Stimulated activated CD4-positive, alpha-beta T cell treated with anti-CD3 and anti-CD28 coated beads, TNF-alpha, amount 100 ng/mL, for 1 hour (primary cell): ENCODE data around the gene LSM4.

Experiments used
- DNase-seq, 3 donors: peaks; one replicate each; pipeline ENCODE4 v3.0.0-alpha.2; 2020; ENCODE audit warnings: low read depth in 3 of 3, low spot score in 1 of 3

LSM4 gene

DNA sequence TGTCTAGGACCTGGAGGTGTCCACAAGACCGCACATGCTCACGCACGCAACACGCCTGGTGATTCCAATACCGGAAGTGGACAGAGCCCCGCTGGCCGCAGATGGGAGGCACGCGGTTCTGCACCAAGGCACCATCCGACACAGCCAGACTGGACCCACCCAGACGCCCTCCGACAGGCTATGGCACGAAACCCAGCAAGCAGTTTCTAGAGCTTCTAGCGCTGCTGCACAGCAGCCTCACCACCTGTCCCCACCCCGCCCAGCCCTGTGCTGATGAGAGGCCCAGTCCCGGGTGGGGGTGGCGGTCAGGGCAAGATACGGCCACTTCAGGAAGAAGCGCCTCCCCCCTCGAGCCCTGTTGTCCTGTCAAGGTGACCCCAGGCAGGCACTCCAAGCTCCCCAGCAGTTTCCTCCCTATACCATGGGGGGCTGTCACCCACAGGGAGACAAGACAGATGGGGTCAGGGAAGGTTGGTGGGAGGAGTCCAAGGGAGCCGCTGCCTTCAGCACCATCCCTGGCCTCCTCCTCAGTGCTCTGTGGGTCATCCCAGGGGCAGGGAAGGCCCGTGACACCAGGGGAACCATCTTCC is 11.3 kb downstream of the LSM4 start:
- no peak for DNase-seq

DNA sequence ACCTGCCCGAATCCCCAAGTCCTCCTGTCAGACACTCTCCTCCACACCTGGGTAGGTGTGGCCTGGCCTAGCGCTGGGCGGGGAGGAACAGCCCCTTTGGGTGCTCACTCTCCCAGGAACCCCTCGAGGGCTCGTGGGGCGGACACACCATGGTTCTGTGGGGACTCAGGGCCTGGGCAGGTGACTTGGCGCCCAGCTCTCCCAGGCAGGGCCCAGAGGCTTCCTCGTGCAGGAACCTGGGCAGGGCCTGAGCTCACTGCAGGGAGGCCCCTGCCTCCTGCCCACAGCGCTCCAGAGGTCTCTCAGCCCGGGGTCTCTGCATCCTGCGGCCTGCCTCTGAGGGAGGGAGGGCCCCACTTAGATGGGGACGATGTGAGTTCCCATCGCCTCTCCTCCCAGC is 11.9 kb downstream of the LSM4 start:
- DNase-seq: no peak

DNA sequence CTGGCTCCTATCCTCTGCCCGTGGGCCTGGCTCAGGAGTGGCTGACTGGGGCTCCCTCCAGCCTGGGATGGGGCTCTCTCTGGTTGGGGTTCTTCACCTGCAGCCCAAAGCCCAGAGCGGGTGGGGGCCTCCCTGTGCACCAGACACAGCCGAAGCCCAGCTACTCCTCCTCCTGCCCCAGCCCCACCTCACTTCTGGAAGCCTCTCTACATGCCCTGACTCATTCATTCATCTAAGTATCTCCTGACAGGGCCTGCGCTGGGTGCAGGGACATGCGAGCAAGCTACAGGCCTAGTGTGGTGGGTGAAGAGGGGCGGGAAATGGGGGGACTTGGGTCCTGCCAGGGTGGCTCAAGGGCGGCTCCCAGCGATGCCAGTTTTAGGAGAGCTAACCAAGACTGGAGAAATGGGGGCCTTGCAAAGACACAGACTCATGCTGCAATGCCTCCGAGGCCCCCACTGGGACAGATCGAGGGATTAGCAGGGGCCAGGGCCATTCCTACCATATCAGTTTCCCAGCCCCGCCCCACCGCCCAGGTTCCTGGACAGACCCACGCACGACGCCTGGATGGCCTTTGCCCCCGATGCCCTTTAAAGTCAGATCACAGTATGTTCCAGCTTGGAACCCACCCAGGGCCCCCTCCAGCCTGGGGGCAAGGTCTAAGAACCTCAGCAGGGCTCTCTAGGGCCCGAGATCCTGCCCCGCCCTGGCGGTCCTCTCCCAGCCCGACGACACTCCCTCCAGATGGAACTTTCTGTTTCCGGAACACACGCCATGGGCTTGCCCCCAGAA is 12.6 kb downstream of the LSM4 start:
- DNase-seq: no peak

DNA sequence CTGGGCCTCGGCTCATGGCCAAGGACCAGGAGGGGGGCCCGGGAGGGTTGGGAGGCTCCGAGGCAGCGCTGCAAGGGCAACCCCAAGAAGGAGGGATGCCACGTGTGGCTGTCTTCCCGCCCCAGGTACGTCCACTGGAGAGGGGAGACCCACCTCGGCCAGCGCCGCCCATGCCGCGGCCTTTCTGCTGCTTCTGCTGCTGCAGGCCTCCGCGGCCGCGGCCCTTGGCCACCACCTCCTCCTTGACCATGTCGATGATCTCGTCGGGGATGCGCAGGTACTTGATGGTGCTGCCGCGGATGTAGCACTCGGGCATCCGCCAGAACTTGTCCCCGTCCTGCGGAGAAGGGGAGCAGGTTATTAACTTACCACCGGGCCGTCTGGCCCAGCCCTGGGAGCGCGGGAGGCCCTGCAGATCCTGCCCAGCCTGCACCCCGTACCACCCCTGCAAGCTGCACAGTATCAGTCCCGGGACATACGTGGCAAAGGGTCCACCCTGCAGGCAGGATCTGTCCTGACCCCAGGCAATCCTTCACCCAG is 13.3 kb downstream of the LSM4 start:
- no peak for DNase-seq

GRCh38 chr19:18308948-18309325 is 13.9 kb downstream of the LSM4 start:
- no peak for DNase-seq

DNA sequence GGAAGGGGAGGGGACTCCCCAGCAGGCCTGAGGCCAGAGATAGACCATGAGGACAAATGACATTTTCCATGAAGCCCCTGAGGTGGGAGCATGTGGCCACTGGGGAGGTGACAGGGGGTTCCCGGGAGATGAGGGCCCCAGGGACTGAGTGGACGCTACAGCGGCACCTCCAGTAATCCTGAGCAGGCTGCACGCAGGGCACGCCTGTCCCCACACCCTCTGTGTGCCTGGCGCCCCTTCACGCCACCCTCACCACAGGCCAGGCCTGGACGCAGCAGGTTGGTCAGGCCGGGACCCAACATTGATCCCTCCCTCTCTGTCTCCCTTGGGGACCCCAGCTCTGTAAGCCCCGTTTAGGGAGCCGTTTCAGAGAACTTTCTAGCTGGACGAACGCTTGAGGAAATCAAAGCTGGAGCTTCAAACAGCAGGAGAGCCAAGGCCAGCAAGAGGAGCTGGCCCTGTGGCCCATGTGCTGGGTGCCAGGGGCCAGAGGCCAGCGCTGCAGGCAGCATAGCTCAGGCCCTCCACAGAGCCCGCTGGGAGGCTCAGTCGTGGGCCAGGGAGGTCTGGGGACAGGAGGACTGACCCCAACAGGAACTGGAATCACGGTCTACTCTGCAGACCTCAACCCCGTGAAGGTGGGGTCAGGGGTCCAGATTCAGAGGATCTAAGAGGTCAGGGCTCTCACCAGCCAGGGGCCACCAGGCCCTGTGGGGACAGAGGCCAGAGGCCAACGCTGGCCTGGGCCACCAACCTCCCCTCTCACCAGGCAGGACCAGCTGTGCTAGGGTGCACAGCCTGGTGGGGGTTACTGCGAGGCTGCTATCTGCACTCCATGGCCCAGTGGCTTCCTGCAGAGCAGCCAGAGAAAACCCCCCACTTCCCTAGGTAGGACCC is 14.6 kb downstream of the LSM4 start:
- DNase-seq: no peak

GRCh38 chr19:18307271-18307681 is 15.6 kb downstream of the LSM4 start:
- no peak for DNase-seq

GRCh38 chr19:18306888-18307260 is 16.0 kb downstream of the LSM4 start:
- DNase-seq: no peak

DNA sequence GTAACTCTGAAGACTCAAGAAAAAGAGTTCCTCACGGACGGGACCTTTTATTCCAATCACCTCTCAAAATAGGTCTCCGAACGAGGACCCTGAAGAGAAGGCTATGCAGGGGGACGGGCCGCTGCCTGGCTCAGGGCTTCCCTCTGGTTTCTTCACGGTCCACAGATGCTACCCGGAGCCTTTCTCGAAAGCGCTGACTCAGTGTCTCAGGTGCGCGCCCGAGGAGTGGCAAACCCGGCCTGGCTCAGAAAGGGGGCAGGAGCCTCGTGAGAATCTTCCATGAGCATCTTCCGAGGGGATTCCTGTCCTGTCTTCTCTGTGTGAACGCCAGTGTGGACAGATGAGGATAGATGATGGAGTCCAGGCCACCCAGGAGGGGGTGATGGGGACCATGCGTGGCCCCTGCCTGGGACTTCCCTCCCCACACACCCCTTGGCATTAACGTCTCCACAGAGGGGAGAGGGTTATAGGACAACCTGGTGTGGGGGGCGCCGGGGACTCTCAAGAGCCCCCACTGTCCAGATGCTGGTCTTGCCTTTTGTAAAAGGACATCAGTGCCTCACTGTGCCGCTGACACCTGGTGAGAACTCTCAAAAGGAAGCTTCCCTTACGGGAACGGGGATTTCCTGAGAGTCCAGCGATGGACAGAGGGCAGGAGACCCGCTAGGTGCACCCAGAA is 16.5 kb downstream of the LSM4 start:
- DNase-seq: no peak

GRCh38 chr19:18304458-18305310 is 18.2 kb downstream of the LSM4 start:
- peak; percentile 58 to 73 (median 67) for DNase-seq

GRCh38 chr19:18304208-18304457 is 18.7 kb downstream of the LSM4 start:
- DNase-seq: no peak

GRCh38 chr19:18301718-18302111 is 21.2 kb downstream of the LSM4 start:
- no peak for DNase-seq

DNA sequence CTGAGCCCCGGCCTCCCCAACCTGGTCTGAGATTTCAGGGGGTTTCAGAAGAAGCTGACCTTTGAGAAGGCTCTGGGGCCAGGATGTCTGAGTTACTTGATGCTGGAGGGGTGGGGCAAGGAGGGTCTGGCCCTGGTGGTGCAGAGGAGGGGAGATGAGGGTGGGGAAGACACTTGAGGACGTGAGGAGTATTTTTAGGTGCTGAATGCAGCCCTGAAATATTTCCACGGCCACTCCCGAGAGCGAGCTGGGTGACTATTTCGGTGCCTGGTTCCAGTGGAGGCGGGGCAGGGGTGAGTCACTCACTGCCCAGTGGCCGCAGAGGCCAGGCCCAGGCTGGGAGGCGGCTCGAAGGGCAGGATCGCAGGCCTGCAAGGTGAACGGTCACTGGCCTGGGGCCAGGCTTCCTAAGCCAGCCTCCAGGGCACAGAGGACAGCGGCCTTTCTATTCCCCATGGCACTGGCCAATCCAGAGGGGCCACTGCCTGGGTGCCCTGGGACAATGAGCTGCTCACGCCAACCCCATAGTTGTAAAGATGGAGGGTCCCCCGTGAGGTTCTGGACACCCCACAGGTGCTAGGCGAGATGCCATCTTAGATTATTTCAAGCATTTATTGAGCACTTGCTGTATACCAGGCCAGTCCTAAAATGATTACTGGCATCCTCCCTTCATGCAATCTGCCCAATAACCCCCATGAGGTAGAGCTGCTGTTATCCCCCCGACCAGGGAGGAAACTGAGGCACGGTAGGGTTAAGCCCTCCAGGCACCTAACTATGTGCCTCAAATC is 21.8 kb downstream of the LSM4 start:
- no peak for DNase-seq

- no peak for DNase-seq
These were observed 23.2 kb downstream of the LSM4 start for GRCh38 chr19:18299654-18300053.

DNA sequence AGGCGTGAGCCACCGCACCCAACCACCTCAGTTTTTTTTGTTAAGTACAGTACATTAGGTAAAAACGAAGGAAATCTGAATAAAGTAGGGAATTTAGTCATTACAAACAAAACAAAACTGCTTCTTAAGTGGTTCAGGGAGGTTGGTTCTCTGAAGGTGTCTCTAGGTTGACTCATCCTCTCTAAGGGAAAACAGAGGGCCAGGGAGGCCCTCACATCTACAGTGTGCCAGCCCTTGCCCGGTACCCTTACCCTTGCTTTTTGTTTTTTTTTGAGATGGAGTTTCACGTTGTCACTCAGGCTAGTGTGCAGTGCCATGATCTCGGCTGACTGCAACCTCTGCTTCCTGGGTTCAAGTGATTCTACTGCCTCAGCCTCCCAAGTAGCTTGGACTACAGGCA is 24.3 kb downstream of the LSM4 start:
- DNase-seq: no peak

GRCh38 chr19:18297308-18297707 is 25.6 kb downstream of the LSM4 start:
- DNase-seq: no peak

DNA sequence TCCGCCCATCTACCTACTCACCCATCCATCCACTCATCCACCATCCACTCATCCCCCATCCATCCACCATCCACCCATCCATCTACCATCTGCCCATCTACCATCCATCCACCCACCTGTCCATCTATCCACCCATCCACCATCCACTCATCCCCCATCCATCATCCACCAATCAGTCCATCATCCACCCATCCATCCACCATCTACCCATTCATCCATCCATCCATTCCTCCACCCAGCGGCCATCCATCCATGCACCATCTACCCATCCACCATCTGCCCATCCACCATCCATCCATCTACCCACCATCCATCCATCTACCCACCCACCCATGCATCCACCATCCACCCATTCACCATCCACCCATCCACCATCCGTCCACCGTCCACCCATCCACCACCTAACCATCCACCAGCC is 27.8 kb downstream of the LSM4 start:
- DNase-seq: no peak

DNA sequence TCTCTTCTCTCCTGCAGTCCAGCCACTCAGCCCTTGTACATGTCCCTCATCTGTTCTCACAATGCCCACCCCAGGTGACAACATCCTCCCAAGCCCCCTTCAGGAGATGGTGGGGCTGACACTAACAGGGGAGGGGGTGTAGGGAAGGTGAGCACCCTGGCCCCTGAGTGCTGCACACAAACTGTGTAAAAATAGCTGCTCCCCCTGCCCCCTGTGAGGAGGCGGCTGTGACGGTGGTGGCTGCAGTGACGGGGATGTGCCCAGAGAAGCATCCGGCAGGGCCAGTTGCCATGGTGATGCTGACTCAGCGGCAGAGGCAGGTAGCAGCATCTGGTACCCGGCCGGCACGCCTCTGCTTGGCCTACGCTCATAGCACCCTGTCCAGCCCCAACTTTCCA is 28.4 kb downstream of the LSM4 start:
- DNase-seq: peak; percentile 78 to 85 (median 81)

GRCh38 chr19:18293642-18294466 is 29.0 kb downstream of the LSM4 start:
- DNase-seq: no peak
